ENCODE data around the gene CHST12. TPM values are rescaled to one million over a fixed set of nuclear protein-coding genes. Genes with fewer than 3 reads are reported as not detected.
"Not testable (repeated sequence)": the region's sequence is repeated elsewhere in the genome, so short reads cannot be mapped to it uniquely, and the experiment has no call there.

CHST12 gene
- polyA plus RNA-seq, 4 donors = 9.0 to 16.4 (median 10.3) TPM

DNA sequence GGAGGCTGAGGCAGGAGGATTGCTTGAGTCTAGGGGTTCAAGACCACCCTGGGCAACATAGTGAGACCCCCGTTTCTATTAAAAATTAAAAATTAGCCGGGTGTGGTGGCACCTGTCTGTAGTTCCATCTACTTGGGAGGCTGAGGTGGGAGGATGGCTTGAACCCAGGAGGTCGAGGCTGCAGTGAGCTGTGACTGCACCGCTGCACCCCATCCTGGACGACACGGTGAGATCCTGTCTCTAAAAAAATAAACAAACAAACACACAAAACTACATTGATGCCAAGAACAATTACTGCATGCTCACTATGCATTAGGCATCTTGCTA lies 761 bp upstream of the CHST12 start:
- no peak for DNase-seq (ENCODE audit: low read depth in 4 of 4, low spot score in 3 of 4)

DNA sequence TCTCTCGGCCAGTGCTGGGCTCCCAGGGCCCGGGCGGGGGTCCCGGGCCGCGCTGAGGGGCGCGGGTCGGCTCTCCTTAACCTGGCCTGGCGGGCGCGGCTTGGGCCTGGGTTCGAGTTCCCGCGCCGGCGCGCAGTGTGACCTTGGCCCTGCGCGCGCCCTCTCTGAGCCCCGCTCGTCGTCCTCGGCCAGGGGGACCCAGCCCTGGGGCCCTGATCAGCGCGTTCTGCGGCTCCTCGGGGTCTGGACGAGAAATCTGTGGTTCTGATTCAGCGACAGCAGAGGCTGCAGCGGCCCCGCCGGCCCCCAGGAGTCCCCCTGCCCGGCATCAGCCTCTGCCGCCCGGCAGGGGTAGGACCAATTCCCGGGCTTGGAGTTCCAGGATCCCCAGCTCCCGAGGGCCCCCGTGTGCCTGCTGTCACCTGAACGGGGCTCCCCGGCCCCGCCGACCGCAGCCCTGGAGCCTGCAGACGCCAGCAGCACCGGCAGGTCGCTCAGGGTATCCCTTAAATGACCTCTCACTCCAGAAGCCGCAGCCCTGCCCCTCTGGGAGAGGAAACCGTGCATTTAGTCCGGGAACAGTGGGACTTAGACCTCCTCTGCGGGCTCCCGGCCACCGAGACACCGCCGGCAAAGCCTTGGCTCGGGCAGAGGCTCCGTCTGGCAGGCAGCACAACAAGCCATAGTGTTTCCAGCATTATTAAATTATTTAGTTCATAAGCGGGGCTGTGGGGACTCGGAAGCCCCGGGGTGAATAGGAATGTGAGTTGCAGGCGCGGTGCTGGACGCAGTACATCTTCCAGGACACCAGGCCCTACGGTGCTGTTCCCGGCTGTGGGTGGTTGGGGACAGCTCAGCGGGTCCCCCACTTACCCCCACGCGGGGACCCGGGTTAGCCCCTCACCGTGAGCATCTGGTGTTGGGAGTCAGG lies 572 bp downstream of the CHST12 start:
- DNase-seq (ENCODE audit: low read depth in 4 of 4, low spot score in 3 of 4) = no peak

DNA sequence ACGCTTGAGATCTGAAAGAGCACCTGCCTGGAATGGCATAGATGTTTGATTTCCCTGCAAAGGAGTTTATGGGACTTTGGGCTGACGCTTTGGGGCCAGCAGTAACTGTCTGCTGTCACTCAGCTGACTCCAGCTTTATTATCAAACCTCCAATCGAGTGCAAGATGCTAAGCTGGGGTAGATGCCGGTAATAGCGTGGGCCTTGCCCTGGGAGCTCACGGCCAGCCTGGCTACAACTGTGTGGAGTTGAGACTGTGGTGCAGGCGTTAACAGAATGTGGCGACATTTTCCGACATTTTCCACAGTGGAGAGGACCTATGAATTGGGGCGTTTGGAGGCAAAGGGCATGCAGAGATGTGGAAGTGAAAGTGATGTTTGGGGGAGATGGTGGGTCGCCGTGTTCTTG lies 1.3 kb downstream of the CHST12 start:
- DNase-seq (ENCODE audit: low read depth in 4 of 4, low spot score in 3 of 4) = no peak

DNA sequence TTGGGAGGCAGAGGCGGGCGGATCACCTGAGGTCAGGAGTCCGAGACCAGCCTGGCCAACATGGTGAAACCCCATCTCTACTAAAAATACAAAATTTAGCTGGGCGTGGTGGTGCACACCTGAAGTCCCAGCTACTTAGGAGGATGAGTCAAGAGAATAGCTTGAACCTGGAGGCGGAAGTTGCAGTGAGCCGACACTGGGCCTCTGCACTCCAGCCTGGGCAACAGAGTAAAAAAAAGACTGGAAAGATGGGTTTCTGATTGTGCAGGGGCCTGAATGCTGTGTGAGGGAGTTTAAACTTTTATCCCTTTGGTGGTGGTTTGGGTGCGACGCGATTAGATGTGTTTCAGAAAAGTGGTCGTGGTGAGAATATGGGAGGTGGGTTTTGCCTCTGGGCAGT lies 1.8 kb downstream of the CHST12 start:
- no peak for DNase-seq (ENCODE audit: low read depth in 4 of 4, low spot score in 3 of 4)

DNA sequence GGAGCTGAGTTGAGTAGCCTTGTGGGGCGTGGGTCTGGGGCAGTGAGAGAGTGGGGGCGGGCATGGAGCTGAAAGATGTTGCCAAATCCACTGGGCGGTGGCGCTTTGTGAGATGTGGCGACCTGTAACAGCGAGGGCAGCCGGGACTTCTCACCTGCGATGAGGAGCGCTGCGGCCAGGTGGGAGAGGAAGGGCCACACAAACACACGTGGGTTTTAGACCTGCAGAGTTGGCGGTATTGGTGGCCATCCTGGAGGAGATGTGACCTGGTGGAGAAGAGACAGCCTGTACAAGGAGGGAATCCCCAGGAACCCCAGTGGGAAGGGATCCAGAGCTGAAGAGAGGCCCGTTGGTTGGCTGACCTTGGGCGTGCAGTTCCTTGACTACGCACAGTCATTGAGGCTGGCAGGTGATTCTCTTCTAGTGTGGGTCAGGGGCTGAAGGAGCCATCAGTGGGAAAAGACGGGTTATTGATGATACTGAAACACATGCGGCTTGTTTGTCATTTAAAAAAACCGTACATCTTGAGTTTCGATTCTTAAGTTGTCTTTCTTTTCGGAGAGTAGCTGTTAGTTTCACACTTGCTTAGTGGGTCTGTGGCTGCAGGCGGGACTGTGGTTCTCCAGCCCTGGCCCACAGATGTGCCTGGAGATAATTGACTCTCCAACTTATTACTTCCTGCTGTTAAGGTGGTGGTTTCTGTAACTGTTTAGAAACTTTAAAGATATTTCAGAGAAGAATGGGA lies 2.4 kb downstream of the CHST12 start:
- no peak for DNase-seq (ENCODE audit: low read depth in 4 of 4, low spot score in 3 of 4)

DNA sequence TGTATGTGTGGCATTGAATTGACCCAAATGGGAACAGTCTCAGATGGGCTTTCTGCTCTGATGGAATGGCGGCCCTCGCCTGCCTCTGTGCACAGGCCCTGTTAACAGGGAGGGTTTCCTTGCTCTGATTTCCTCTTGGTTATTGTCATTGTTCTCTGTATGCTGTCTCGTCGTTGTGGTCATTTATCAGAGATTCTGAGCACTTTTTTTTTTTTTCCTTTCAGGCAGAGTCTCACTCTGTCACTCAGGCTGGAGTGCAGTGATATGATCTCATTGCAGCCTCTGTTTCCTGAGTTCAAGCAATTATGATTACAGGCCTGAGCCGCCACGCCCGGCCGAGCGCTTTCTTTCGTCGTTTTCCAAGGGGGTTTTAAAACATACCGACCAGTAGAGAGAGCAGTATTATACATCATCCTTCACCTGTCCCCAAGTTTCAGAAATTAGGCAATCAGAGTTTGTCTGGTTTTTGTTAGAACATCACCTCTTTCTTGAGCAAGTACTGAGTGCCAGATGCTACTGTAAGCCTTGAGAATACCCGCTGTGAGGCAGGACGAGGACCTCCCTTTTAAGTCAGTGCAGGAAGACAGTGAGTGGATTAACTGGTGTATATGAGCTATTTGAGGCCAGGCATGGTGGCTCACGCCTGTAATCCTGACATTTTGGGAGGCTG lies 6.5 kb downstream of the CHST12 start:
- no peak for DNase-seq (ENCODE audit: low read depth in 4 of 4, low spot score in 3 of 4)

DNA sequence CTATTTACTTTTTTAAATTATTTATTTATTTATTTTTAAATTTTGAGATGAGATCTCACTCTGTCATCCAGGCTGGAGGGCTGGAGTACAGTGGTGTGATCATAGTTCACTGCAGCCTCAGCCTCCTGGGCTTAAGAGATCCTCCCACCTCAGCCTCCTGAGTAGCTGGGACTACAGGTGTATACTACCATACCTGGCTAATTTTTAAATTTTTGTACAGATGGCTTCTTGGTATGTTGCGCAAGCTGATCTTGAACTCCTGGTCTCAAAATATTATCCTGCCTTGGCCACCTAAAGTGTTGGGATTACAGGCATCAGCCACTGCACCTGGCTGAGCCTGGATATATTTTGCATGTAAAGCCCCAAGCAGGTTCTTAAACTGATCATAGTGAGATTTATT lies 7.6 kb downstream of the CHST12 start:
- DNase-seq (ENCODE audit: low read depth in 4 of 4, low spot score in 3 of 4) = no peak

DNA sequence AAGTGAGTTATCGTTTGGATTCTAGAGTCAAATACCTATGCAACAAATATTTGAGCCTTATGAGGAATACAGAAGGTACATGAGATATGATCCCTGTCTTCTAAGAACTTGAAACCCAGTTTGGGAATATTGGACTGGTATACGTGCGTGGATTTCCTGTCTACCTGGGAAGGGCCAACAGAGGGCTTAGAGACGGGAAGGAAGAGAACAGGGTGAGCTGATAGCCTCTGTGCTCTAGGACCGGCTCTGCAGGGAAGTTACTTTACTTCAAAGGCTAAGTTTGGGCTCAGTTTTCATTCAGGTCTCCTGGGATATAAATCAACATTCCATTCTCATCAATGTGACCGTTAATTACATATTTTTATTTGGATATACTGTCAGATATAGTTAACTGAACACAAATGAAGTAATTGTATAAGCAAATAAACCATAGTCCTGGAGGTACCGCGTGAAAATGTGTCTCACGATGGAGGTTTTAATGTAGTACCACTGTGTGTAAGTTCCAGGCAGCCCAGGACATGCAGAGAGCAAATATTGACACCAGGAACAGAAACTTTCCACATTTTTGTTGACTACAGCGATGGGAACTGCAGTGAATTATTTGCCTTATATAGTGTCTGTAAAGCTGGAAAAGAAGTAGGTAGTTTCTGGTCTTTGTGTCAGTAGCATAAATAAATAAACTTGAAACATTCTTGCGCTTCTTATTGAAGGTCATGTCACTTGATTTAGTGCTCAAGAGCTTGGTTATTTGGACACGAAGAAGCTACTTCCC lies 8.6 kb downstream of the CHST12 start:
- no peak for DNase-seq (ENCODE audit: low read depth in 4 of 4, low spot score in 3 of 4)

DNA sequence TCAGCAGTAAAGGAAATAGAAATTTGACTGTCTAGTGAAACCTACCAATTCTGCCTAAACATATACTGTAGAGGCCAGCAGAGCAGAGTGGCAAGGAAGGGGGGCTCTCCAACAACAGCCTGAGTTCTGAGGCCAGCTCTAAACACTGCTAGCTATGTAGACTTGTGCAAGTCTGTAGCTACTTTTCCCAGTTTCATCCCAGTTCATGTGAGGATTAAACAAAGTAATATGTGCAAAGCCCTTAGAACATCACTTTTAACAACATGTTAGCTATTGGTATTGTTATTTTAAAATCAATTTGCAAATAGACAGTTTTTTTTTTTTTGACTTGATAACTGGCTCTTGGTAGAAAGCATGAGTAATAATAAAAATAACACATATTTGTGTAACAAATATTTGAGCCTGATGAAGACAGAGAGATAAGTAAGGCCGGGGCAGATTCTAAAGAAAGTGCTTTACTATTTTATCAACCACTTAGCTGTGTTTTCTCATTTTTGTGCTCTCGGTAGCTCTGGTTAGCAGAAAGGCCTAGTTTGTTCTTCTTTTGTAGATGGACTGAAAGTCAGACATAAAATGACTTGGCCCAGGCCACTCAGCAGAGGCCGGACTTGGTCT lies 9.3 kb downstream of the CHST12 start:
- no peak for DNase-seq (ENCODE audit: low read depth in 4 of 4, low spot score in 3 of 4)

DNA sequence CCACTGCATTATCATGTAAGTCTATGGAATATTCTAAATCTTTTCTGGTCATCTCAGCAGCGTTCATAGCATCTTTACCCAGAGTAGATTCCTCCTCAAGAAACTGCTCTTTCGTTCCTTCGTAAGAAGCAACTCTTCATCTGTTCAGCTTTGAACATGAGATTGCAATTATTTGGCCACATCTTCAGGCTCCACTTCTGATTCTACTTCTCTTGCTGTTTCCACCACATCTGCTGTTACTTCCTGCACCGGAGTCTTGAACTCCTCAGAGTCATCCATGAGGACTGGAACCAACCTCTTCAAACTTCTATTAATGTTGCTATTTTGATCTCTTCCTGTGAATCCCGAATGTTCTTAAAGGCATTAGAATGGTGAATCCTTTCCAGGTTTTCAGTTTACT lies 12.7 kb downstream of the CHST12 start:
- DNase-seq (ENCODE audit: low read depth in 4 of 4, low spot score in 3 of 4) = no peak

DNA sequence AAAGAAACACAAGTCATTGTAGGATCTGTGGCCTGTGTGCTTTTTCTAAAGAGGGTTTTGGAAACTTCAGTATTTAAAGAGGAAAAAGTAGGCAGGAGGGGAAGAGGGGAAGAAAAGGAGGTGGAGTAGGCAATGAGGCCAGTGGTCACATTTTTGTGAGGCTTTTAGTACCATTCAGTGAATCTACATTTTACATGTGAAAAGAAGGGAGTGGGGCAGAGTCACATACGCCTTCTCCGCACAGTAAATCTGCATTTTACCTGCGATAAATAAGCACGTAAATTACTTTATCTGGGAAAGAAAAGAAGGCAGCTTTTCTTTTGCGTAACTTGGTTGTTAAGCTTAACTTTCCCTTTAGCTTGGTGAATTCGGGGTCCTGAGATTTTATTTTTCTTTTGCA lies 13.2 kb downstream of the CHST12 start:
- DNase-seq (ENCODE audit: low read depth in 4 of 4, low spot score in 3 of 4) = no peak

DNA sequence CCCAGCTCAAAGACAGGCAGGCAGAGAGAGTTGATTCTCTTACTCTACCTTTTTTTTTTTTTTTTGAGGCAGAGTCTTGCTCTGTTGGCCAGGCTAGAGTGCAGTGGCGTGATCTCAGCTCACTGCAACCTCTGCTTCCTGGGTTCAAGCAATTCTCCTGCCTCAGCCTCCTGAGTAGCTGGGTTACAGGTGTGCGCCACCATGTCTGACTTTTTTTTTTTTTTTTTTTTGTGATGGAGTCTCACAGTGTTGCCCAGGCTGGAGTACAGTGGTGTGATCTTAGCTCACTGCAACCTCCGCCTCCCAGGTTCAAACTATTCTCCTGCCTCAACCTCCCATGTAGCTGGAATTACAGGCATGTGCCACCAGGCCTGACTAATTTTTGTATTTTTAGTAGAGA lies 13.8 kb downstream of the CHST12 start:
- not testable (repeated sequence) for DNase-seq (ENCODE audit: low read depth in 4 of 4, low spot score in 3 of 4)

DNA sequence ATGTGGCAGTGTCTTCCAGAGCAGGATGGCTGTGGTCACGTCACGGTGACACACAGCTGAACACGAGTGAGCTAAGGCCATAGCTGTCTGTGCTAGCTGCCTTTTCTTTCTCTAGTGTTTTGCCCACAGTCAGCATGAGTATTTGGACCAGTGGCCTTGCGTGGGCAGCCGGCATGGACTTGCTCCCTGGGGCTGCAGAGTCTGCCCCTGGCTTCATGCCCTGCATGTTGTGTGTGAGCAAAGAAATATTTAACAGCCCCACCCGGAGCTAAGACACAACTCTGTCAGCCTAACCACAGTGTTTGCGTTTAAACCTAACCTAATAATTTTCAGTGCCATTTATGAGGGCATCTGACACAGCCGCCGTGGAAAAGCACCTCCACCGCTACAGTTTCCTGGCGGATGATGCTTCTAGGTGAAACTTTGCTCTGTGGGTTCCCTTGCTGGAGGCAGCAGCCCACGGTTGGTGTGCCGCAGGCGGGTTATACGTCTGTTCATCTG lies 14.6 kb downstream of the CHST12 start:
- no peak for DNase-seq (ENCODE audit: low read depth in 4 of 4, low spot score in 3 of 4)

DNA sequence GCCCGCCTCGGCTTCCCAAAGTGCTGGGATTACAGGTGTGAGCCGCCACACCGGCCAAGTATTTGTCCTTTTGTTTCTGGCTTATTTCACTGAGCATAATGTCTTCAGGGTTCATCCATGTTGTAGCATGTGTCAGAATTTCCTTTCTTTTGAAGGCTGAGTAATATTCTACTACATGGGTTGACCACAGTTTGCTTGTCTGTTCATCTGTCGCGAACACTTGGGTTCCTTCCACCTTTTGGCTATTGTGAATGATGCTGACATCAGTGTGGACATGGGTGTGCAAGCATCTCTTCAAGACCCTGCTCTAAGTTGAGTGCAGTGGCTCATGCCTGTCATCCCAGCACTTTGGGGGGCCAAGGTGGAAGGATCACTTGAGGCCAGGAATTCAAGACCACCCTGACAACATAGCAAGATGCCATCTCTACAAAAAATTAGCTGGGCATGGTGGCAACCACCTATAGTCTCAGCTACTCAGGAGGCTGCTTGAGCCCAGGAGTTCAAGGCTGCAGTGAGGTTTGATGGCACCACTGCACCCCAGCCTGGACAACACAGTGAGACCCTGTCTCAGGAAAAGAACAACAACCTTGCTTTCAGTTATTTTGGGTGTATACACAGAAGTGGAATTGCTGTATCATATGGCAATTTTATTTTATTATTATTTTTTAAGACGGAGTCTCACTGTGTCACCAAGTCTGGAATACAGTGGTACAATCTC lies 17.0 kb downstream of the CHST12 start:
- DNase-seq (ENCODE audit: low read depth in 4 of 4, low spot score in 3 of 4) = no peak

DNA sequence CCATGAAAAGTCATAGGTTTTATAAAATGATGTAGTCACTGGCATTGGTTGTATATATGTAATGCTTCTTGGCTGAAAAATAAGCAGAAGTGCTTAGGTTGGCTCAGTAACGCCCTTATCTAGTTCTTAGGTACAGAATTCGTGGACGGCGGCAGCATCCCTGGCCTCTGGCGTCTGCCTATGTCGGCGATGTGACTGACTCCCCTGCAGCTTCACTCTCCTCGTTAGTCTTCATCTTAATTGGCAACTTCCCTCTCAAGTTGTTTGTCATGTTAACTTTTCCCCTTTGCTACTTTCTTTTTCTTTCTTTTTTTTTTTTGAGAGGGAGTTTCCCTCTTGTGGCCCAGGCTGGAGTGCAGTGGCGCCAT lies 18.5 kb downstream of the CHST12 start:
- DNase-seq (ENCODE audit: low read depth in 4 of 4, low spot score in 3 of 4) = no peak

DNA sequence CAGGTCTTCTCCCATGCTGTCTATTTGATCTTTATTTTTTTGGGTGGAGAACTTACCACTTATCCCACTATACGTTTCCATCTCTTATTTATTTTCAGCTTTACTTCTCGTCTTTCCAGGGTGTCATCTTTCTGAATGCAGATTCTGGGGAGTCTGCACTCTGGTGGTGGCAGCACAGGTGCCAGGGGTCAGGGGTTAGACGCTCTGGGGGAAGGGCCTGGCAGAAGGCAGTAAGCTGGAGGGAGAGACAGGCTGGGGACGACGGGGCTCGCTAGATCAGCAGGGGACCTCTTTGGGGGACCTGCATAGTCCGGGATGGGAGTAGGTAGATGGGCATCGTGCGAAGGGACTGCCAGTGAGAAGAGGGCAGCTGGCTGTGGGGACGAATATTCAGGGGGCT lies 22.3 kb downstream of the CHST12 start:
- DNase-seq (ENCODE audit: low read depth in 4 of 4, low spot score in 3 of 4) = no peak

DNA sequence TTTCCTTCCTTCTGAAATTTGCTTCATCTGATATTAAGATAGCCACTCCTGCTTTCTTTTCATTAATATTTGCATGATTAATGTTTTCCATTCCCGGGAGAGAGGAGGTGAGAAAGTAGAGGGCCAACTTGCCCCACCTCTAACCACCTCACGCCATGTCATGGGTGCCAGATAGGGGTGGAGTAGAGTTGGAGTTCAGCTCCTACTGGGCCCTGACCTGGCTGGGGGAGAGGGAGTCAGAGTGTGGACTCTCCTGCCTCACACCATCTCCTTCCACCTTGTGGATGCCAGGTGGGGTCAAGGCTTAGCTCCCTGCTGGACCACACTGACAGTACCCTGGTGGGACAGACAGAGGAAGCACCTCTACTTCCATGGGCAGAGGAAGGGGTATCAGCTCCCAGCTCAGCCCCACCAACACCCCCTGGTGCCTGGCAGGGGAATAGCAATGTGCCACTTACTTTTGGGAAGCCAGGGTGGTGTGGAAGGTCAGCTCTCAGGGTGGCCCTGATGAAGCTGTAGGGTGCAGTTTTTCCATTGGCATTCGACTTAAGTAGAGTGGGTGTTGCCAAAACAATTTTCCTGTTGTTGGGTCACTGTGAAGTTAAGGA lies 28.0 kb downstream of the CHST12 start:
- DNase-seq (ENCODE audit: low read depth in 4 of 4, low spot score in 3 of 4) = no peak

DNA sequence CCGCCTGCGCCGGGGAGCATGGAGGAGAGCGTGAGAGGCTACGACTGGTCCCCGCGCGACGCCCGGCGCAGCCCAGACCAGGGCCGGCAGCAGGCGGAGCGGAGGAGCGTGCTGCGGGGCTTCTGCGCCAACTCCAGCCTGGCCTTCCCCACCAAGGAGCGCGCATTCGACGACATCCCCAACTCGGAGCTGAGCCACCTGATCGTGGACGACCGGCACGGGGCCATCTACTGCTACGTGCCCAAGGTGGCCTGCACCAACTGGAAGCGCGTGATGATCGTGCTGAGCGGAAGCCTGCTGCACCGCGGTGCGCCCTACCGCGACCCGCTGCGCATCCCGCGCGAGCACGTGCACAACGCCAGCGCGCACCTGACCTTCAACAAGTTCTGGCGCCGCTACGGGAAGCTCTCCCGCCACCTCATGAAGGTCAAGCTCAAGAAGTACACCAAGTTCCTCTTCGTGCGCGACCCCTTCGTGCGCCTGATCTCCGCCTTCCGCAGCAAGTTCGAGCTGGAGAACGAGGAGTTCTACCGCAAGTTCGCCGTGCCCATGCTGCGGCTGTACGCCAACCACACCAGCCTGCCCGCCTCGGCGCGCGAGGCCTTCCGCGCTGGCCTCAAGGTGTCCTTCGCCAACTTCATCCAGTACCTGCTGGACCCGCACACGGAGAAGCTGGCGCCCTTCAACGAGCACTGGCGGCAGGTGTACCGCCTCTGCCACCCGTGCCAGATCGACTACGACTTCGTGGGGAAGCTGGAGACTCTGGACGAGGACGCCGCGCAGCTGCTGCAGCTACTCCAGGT lies 29.7 kb downstream of the CHST12 start:
- no peak for DNase-seq (ENCODE audit: low read depth in 4 of 4, low spot score in 3 of 4)
